HG03378 (cell line): ENCODE results near the gene LENG9.
"Not testable (repeated sequence)": the region's sequence is repeated elsewhere in the genome, so short reads cannot be mapped to it uniquely, and the experiment has no call there.

Source experiments
- ATAC-seq: cut with Tn5 transposase; IDR thresholded peaks from one replicate; pipeline ENCODE4 v1.9.1; 2021; ENCODE audit warnings: mild to moderate bottlenecking, moderate library complexity; ENCODE audit not compliant: unreplicated experiment

Gene LENG9

GRCh38 chr19:54460230-54461005, 3.2 kb downstream of the LENG9 start:
- no peak for ATAC-seq

- ATAC-seq = no peak
Observed at GRCh38 chr19:54459282-54460229, 4.0 kb downstream of the LENG9 start.

GRCh38 chr19:54458648-54459281, 4.8 kb downstream of the LENG9 start:
- no peak for ATAC-seq

GRCh38 chr19:54457773-54458647, 5.6 kb downstream of the LENG9 start:
- ATAC-seq = no peak

- ATAC-seq = no peak
Observed at GRCh38 chr19:54456423-54457373, 6.9 kb downstream of the LENG9 start.

GRCh38 chr19:54455786-54456422, 7.7 kb downstream of the LENG9 start:
- ATAC-seq = no peak

- no peak for ATAC-seq
Observed at GRCh38 chr19:54454781-54455675, 8.6 kb downstream of the LENG9 start.

GRCh38 chr19:54453921-54454780, 9.4 kb downstream of the LENG9 start:
- ATAC-seq = no peak

- ATAC-seq = no peak
Observed at GRCh38 chr19:54452626-54453025, 11.0 kb downstream of the LENG9 start.

- no peak for ATAC-seq
Observed at GRCh38 chr19:54451997-54452396, 11.6 kb downstream of the LENG9 start.

GRCh38 chr19:54451331-54451871, 12.2 kb downstream of the LENG9 start:
- no peak for ATAC-seq

- no peak for ATAC-seq
Observed at GRCh38 chr19:54449701-54450069, 13.9 kb downstream of the LENG9 start.

GRCh38 chr19:54448774-54449700, 14.5 kb downstream of the LENG9 start, which contains the start of gene LENG8:
TSS of gene LENG8 (plus strand) at chr19:54449199. CDS start at chr19:54451345, 2,146 bp downstream.
- peak; percentile 78 for ATAC-seq

GRCh38 chr19:54448040-54448773, 15.4 kb downstream of the LENG9 start:
- ATAC-seq = peak; percentile 16

GRCh38 chr19:54446349-54446748, 17.2 kb downstream of the LENG9 start:
- not testable (repeated sequence) for ATAC-seq
